T-helper 1 cell (primary cell): ENCODE data around the gene KCNV2.
"Not testable (repeated sequence)": the region's sequence is repeated elsewhere in the genome, so short reads cannot be mapped to it uniquely, and the experiment has no call there.

Experiments
- DNase-seq, 5 donors: peaks; one replicate each; pipeline ENCODE4 v3.0.0-alpha.2; 2012 to 2020
- total RNA-seq, 4 donors: gene quantifications; one replicate each; lab custom pipeline; 2026; lab: John Stamatoyannopoulos, UW

KCNV2 gene
- 0 reads per million in 4 donors for total RNA-seq

DNA sequence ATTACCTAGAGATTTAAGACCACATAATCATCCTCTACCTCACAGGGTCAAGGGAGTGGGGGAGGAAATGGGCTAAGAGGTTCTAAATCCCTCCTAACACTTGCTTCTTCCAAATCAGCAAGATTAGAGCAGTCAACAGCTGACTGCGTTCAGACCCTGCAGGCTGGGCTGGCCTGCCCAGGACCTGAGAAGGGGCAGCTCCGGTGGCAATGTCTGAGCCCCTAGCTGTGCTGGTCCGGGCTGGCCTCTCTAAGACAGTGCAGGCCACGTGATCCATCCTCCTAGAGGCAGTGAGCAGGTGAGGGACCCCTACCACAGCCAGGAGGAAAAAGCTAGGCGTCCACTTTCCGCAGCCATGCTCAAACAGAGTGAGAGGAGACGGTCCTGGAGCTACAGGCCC lies at the start of gene KCNV2:
TSS of gene KCNV2 (plus strand) at position 126 of the 400 bp plus-strand sequence. CDS start at position 356, 230 bp downstream.
- no peak for DNase-seq

DNA sequence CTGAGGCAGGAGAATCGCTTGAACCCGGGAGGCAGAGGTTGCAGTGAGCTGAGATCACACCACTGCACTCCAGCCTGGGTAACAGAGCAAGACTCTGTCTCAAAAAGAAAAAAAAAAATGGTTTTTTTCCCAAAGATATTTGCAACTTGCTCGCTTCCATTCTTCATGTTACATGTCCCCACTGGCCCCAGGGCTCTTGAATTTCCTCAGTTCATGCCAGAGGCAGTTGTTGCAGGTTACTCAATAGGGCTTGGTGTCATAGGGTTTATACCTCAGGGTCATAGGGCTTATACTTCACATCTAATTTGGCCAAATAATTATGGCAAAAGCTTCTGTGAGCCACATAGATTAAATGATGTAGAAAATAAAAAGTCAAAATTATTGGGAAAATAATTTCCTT lies 44.1 kb upstream of the KCNV2 start:
- no peak for DNase-seq

DNA sequence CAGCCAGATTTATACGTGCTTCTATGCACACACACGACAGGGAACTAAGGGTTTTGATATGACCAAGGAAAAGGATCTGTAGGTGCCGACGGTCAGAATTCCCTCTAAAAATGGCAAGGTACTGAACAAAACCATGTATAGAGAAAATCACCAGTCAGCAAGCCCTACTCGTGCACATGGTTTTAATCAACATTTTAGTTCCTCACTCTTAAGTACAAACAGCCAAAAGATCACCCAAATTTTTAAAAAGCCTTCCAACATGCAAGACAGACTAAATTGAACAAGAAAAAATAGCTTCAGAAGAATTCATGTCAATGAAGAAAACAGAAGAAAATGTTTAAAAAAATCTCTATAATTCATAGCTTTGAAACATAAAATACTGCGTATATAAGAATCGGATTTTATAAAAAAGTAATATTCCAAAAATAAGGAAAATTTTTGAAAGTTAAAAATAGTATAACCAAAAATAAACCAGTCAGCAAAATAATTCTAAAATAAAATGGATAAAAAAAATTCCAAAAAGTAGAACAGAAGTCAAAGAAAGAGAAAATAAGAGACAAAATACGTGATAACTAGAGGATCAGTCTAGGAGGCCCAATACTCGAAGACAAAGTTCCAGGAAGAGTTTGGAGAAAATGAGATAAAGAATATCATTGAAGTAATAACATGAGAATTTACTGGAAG lies 43.0 kb upstream of the KCNV2 start:
- DNase-seq, result no peak

DNA sequence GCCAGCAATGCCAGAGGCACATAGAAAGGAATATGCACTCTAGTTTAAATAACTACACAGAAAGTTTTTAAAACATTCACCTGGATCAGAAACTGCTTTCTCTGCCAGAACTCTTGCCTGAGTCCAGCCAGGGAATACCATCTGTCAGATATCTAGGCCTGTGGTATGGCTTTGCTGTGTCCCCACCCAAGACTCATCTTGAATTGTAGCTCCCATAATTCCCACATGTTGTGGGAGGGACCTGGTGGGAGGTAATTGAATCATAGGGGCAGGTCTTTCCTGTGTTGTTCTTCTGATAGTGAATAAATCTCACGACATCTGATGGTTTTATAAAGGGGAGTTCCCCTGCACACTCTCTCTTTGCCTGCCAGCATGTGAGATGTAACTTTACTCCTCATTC lies 41.5 kb upstream of the KCNV2 start:
- no peak for DNase-seq

DNA sequence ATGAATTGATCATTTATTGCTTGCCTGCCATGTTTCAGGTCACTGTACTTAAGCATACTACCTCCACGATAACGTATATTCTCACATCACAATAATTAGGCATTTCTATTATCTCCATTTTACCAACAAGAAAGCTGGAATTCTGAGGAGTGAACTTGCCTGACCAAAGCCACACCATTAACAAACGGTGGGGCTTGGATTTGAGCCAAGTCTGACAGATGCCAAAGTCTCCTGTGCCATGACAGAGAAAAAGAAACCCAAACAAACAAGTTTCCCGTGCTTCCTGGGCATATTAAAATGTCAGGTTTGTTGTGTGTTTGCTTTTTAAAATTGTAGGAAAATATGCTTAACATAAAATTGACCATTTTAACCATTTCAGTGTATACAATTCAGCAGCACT lies 40.8 kb upstream of the KCNV2 start:
- no peak for DNase-seq

DNA sequence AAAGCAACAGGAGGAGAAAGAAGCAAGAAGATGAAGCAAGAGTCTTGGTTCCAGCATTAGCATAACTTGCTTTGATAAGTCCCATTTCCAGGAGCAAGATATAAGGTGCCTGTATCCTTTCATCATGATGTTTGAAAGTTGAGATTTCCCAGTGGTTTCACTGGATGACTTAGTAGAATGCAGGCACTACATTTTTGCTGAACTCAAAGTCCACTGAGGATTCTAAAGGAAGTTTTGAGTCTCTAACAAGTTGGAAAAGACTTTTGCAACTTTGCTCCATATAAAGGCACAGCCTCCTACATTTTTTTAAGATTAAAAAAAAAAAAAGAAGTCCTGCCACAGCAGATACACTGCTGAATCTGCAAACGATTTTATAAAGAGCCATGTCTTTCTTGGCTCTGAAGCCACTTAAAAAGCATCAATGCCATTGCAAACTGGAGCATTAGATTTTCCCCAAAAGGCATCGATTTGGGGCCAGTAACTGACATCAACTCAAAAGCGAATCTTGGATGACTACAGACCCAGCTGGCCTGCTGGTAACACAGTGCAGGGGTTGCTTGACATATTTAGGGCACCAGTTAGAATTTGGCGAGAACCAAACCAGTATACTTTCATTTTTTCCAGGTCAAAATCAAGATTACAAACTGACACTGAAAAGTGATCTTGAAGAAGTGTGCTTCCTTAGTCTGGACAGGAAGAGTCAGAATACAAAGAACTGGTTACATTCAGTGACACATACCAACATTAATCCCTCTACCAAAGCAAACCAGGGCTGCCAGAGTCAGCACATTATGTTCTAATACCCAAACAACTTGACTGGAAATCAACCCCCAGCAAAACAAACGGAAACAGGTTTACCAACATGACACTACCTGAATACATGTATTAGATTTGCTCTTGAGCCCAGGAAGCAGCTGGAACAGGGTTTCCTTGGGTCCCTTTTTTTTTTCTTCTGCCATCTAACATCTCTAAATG lies 39.1 kb upstream of the KCNV2 start:
- DNase-seq, result no peak

DNA sequence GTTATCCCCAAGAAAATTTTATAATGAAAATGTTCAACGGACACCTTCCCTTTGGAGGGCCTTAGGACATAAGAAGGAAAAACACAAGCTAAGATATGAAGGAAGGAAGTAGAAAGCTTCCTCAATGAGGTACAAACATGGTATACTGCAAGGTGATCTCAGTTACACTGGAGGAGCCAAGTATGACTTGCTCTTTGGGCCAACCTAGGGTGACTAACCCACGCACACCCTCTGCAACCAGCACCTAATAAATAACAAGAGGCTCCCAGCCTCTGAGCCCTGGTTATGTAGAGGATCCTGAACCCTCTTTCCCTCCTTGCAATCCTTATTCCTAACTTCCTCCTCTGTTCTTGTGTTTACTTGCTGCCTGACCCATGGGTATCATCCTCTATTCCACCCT lies 38.3 kb upstream of the KCNV2 start:
- no peak for DNase-seq

DNA sequence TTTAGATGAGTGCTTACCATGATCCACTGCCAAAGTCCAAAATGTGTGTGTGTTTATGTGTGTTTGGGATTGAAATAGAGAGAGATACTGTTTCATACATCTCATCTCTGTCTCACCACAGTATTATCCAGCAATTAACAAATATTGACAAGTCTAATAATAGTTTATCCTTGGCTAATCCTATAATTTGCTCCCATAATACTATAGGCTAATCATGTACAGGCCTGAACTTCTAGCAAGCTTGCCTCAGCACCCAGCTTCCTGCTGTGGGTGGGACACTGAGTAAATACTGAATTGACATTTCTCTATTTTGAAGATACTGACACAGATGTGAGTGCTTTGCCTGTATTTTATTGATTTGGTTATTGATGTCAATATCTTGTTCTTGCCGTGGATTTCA lies 35.3 kb upstream of the KCNV2 start:
- no peak for DNase-seq

DNA sequence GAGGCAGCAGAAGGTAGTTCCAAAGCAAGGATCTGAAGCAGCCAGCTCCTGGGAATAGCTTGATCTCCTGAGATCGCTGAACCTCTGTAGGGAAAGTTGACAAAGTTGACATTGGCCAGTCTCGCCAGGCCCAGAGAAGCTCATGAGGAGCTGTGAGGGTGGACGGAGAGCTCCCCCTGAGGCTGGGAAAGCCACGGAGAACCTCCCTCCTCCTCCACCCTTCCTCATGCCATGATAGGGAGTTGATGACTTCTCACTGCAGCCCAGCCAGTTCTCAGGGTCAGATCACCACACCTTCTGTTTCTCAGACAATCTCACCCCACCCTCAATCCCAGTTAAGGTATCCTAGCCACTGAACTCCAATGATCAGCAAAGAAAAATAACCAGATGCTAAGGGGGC lies 30.4 kb upstream of the KCNV2 start:
- DNase-seq, result no peak

DNA sequence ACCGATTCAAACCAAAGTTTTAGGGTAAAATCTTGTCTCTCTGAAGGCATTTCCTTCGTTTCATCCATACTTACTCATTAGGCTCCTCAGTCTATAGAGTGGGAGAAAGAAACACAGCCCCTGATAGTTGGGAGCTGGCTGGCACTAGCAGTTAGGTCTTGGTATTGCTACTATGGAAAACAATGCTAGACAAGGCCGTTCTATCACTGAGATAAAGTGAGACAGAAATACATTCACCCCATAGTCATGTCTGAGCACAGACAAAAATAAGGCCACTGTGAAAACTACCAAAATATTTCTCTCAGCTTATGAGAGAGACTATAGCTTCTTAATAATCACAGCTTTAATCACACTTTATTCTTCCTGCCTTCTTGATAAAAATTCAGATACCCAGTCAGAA lies 28.7 kb upstream of the KCNV2 start:
- no peak for DNase-seq

DNA sequence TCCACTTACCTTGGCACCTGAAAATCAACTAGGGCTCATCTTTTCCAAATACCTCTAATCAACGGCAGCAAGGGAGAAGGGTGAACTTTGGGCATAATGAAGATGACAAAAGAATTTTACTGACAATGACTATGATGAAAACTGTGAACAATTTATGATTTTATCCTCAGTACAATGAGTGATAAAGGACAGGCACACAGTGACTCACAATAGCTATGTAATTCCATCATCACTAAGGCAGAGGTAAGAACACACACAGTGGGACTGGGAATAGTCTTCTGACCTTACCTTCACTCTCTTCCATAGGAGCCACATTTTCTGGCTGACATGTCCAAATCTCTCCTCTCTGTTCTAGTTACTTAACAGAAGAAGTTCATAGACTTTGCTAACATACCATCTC lies 26.1 kb upstream of the KCNV2 start:
- DNase-seq, result no peak

DNA sequence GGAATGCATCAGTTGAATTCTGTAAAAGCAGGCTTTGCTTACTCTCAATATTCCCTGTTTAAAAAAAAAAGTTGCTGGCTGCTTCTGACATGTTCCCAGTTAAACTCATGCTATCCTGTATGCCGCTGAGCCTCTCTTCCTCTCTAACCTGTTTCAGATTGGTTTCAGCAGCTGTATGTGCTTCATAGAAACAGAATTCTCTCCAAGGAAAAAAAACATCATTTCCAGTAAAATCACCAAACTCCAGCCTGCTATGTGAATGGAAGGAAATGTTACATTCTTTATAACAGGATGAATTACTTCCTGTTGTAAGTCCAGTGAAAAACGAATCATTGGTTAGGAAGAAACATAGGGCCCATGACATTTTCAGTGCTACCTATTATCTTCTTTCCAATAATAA lies 25.7 kb upstream of the KCNV2 start:
- no peak for DNase-seq

DNA sequence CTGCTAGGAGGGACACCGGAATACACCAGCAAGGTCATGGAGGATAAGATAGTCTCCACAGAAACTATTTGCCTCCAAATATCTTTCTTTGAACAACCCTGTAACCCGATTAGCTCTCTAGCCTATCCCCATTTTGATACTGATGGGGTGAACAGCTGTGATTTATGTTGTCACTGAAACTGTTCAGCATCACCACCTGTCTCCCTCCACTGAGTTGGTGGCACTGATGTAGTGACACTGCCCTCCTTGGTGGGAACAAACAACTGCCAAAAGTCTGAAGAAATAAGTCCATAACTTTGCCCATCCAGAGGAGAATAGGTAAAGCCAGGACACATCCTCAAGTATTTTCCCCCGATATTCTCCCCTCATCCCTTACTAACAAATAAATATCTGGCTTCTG lies 24.3 kb upstream of the KCNV2 start:
- no peak for DNase-seq

DNA sequence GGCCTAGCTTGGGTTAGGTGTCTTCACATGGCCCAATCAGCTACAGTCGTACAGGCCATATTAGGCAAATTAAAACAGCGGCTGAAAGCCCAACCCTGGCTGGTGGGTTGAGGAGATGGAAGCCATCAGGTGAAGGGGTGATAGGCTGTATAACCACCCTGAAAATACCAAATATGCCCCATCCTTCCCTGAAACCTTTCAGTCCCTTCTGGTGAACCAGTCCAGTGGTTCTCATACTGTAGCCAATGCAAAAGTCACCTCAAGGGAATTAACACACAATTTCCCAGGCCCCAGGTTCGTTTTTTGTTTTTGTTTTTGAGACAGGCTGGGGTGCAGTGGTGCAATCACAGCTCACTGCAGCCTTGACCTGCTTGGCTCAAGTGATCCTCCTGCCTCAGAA lies 19.8 kb upstream of the KCNV2 start:
- DNase-seq, result no peak

DNA sequence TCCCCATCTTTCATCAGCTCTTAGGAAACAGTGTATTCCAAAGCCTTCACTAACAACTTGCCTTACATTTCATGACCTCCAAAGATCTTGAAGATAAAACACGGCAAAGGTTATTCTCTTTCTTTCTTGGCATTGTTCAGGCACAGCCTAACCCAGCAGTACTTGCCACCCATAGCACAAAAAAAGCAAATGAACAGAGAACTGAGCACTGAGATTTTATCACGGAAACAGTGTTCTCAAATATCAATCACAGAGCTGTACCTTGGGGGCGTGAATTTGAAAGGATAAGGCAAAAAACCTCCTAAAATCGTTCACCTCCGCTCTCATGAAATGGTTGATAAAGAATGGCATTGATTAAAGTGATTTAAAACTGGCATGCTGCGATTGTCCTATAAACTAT lies 16.9 kb upstream of the KCNV2 start:
- DNase-seq, result no peak

DNA sequence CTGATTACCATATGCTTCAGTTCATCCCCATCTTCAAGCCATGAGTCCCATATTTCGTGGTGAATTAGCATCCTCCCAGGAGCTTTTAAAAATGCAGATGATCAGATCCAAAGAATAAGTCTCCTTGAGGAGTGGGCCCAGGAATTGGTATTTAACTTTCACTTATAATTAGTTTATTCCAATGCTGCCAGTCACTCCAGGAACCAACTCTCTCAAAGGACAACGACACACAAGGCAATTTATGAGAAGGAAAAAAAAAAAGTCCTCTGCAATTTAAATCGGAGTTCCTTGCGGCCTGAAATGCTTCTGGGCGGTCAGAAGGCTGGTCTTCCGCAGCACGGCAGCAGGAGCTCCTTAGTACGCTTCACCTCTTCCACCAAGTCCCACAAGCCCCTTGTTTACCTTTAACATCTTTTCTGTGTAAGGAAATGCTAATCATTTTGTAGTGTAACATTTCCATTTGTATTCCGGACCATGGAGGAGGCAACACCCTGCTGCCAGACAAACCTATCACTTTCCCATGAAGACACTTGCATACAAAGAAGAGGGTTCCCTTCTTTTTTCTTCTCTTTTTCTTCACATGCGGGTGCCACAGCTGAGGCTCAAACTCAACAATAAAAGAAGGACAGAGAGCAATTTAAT lies 16.3 kb upstream of the KCNV2 start:
- DNase-seq, result no peak

DNA sequence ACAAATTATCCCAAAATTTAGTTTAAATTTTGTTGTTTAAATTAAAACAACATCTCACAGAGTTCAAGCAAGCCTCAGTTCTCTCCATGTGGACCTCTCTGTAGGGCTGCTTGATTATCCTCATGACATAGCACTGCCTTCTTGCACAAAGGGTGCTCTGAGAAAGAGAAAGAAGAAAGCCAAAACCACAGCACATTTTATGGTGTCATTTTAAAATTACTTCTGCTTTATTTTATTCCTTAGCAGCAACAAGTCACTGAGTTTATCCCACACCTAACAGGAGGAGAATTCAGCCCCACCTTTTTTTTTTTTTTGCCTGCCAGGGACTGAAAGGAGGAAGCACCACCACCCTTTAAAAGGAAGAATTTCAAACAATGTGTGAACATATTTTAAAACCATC lies 12.8 kb upstream of the KCNV2 start:
- no peak for DNase-seq

DNA sequence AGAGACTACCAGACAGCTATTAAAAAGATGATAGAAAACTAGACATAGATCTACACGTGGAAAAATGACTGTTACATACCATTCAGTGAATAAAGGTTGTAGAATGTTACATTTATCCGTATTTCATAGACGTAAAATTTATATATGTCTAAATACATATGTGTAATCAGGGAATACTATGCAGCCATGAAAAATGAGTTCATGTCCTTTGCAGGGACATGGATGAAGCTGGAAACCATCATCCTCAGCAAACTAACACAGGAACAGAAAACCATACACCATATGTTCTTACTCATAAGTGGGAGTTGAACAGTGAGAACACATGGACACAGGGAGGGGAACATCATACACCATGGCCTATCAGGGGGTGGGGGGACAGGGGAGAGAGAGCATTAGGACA lies 10.1 kb upstream of the KCNV2 start:
- not testable (repeated sequence) for DNase-seq

DNA sequence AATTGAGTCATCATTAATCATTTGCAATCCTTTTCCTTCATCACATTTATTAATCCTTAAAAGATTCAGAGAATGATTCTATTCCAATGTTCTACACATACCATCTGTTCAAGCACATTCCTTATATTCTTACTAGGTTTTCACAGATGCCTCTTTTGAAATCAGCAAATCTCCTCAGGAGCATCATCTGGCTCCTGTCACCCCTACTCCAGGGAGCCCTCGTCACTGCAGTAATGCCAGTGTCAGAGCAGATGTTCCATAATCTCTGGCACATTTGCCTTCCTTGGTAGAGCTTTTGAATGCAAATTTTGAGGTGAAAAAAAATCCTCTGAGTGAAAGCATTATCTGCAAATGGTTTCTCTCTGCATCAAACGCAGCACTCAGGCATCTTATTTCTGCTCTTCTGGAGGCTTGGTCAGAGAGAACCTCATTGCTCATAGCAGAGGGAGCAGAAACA lies 7.6 kb upstream of the KCNV2 start:
- no peak for DNase-seq

DNA sequence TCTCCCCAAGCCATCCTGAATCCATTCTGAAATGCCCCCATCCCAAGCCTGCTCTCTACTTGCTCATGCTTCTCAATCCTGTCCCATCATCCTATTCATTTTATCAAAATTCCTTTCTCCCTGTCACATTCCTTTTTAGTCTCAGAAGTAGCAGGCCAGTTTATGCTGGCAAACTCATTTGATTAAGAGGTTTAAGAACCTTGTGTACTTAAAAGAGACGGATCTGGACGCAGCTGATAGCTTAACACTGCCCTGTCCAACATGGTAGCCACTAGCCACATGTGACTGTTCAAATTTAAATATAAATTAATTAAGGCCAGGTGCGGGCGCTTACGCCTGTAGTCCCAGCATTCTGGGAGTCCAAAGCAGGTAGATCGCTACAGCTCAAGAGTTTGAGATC lies 5.6 kb upstream of the KCNV2 start:
- DNase-seq, result no peak

DNA sequence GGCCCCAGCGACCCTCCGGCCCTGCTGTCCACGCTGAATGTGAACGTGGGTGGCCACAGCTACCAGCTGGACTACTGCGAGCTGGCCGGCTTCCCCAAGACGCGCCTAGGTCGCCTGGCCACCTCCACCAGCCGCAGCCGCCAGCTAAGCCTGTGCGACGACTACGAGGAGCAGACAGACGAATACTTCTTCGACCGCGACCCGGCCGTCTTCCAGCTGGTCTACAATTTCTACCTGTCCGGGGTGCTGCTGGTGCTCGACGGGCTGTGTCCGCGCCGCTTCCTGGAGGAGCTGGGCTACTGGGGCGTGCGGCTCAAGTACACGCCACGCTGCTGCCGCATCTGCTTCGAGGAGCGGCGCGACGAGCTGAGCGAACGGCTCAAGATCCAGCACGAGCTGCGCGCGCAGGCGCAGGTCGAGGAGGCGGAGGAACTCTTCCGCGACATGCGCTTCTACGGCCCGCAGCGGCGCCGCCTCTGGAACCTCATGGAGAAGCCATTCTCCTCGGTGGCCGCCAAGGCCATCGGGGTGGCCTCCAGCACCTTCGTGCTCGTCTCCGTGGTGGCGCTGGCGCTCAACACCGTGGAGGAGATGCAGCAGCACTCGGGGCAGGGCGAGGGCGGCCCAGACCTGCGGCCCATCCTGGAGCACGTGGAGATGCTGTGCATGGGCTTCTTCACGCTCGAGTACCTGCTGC lies 839 bp downstream of the KCNV2 start:
- DNase-seq, result no peak

DNA sequence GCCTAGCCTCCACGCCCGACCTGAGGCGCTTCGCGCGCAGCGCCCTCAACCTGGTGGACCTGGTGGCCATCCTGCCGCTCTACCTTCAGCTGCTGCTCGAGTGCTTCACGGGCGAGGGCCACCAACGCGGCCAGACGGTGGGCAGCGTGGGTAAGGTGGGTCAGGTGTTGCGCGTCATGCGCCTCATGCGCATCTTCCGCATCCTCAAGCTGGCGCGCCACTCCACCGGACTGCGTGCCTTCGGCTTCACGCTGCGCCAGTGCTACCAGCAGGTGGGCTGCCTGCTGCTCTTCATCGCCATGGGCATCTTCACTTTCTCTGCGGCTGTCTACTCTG lies 1.4 kb downstream of the KCNV2 start:
- no peak for DNase-seq

DNA sequence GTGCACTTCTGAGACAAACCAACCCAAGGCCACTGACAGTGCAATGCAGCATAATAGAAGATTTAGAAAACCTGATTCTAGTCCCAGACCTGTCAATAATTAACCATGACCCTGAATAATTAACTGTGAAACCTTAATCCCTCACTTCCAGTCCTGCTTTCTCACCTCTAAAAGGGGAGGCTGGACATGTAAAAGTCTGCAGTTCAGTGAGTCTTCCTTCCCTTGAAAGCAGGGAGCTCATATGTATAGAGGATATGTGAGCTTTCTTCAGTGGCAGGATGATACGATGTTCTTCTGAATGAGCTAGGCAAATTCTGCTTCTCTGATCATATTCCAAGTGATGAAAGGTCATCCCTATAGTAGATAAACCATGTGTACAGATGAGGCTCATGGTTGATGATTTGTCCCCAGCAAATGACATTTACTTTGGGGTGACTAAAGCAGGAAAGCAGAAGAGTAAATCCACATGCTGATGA lies 2.9 kb downstream of the KCNV2 start:
- DNase-seq, result no peak
